ENCODE data around the gene NHEJ1.

NHEJ1 gene

DNA sequence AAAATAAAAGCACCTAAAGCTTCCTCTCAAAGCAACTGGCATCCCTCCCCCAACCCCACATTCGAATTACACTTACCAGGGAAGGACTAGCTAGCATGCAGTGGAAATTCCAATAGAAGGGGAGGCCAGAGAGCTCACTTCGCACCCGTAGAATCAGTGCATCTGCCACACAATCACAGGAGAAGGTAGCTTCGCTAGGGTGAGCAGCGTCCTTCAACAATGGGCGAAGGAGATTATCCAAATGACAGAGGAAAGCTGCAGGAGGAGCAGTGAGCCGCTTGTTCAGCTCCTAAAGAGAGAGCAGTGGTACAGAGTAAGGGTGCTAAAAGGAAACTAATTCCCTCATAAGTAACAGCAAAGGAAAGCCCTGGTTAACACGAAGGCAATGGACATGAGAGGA lies 3.2 kb downstream of the NHEJ1 start:
- Histone ChIP-seq H3K27ac (ENCODE audit: insufficient read depth in 1 of 2, low read depth in 1 of 2, low read length in 2 of 2, poor library complexity in 1 of 2, severe bottlenecking in 2 of 2) (no peak overlapping the region), H3K27me3 (replicated peaks in 2 of 5; ENCODE audit: control insufficient read depth in 4 of 5, insufficient read depth in 5 of 5, low read length in 4 of 5) (no peaks in the 10 kb centered on the region), H3K4me3 (ENCODE audit: control insufficient read depth in 1 of 7, extremely low read depth in 1 of 7, insufficient read depth in 4 of 7, low read depth in 2 of 7, low read length in 6 of 7) (no peak overlapping the region), H3K36me3 (ENCODE audit: control insufficient read depth in 4 of 4, insufficient read depth in 4 of 4, low read length in 3 of 4) (peaks cover 6 to 27% (median 13%) of the 10 kb centered on the region in 4 experiments), H3K4me1 (ENCODE audit: control extremely low read depth in 1 of 4, control insufficient read depth in 4 of 4, insufficient read depth in 4 of 4, low read length in 3 of 4) (peaks cover 0 to 14% (median 13%) of the 10 kb centered on the region in 4 experiments), H3K9me3 (ENCODE audit: control extremely low read depth in 1 of 5, control insufficient read depth in 4 of 5, insufficient read depth in 2 of 5, low read depth in 1 of 5, low read length in 4 of 5) (no peaks in the 10 kb centered on the region)
- CTCF ChIA-PET = interaction anchor here (1.0 to 14.8 kb wide), 18 partner anchors 9 to 305 kb away, joined by 3 to 162 read pairs (median 4); partner anchors contain the start of genes CNPPD1, IHH and SLC23A3
- DNase-seq = no peak
- POLR2A ChIA-PET = no interaction called here
- WGBS (ENCODE audit: insufficient coverage) = 98% methylated on average over 6 of the region's 8 CpGs

DNA sequence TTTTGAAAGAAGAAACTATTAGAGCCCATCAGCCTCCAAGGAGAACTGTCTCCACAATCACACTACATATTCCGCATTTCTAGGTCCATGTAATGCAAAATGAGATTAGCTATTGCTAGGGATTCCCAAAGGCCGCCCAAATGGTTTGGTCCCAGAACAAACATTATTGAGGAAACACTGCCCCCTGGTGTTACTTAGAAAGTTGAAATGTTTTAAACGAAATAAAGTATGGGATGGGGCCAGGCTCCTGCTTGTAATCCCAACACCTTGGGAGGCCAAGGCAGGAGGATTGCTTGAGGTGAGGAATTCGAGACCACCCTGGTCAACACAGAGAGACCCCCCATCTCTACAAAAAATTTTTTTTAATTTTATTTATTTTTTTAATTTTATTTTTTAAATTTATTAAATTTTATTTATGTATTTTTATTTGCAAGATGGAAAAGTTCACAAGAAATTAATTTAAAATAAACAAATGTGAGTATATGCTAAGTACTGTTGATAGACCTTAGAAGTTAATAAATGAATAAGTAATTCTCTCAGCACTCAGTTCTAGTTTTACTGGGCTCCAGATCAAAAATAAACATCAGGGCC lies 5.5 kb downstream of the NHEJ1 start:
- ChIA-PET CTCF (interaction anchor here (0.8 to 14.8 kb wide), 25 partner anchors 11 to 203 kb away, joined by 3 to 162 read pairs (median 8); partner anchors contain the start of genes CNPPD1, IHH and SLC23A3), POLR2A (no interaction called here)
- WGBS (ENCODE audit: insufficient coverage) = no CpG with 5 or more reads among the region's 4 CpGs
- Histone ChIP-seq H3K27me3 (replicated peaks in 2 of 5; ENCODE audit: control insufficient read depth in 4 of 5, insufficient read depth in 5 of 5, low read length in 4 of 5) (no peaks in the 10 kb centered on the region), H3K9me3 (ENCODE audit: control extremely low read depth in 1 of 5, control insufficient read depth in 4 of 5, insufficient read depth in 2 of 5, low read depth in 1 of 5, low read length in 4 of 5) (no peaks in the 10 kb centered on the region), H3K4me1 (ENCODE audit: control extremely low read depth in 1 of 4, control insufficient read depth in 4 of 4, insufficient read depth in 4 of 4, low read length in 3 of 4) (peaks cover 0 to 7% (median 6%) of the 10 kb centered on the region in 4 experiments), H3K4me3 (ENCODE audit: control insufficient read depth in 1 of 7, extremely low read depth in 1 of 7, insufficient read depth in 4 of 7, low read depth in 2 of 7, low read length in 6 of 7) (no peak overlapping the region), H3K36me3 (ENCODE audit: control insufficient read depth in 4 of 4, insufficient read depth in 4 of 4, low read length in 3 of 4) (peaks cover 6 to 31% (median 15%) of the 10 kb centered on the region in 4 experiments), H3K27ac (ENCODE audit: insufficient read depth in 1 of 2, low read depth in 1 of 2, low read length in 2 of 2, poor library complexity in 1 of 2, severe bottlenecking in 2 of 2) (no peak overlapping the region)
- peak; percentile 65 to 83 (median 74) for DNase-seq

DNA sequence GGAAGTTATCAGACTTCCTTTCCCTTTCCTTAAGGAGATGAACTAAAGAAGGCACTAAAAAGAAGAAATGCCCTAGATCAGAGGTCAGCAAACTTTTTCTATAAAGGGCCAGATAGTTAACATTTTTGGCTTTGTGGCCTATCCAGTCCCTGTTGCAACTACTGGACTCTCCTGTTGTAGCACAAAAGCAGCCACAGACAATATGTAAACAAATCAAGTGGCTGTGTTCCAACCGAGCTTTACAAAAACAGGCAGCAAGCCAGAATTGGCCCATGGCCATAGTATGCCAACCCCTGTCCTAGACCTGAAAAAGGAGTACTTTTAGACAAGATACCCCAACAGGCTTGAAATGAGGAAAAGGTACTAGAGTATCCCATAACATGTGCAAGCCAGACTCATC lies 10.9 kb downstream of the NHEJ1 start:
- Histone ChIP-seq H3K4me1 (ENCODE audit: control extremely low read depth in 1 of 4, control insufficient read depth in 4 of 4, insufficient read depth in 4 of 4, low read length in 3 of 4) (no peaks in the 10 kb centered on the region), H3K4me3 (ENCODE audit: control insufficient read depth in 1 of 7, extremely low read depth in 1 of 7, insufficient read depth in 4 of 7, low read depth in 2 of 7, low read length in 6 of 7) (no peak overlapping the region), H3K36me3 (ENCODE audit: control insufficient read depth in 4 of 4, insufficient read depth in 4 of 4, low read length in 3 of 4) (peaks cover 15 to 45% (median 21%) of the 10 kb centered on the region in 4 experiments), H3K9me3 (ENCODE audit: control extremely low read depth in 1 of 5, control insufficient read depth in 4 of 5, insufficient read depth in 2 of 5, low read depth in 1 of 5, low read length in 4 of 5) (no peaks in the 10 kb centered on the region), H3K27ac (ENCODE audit: insufficient read depth in 1 of 2, low read depth in 1 of 2, low read length in 2 of 2, poor library complexity in 1 of 2, severe bottlenecking in 2 of 2) (no peak overlapping the region), H3K27me3 (replicated peaks in 2 of 5; ENCODE audit: control insufficient read depth in 4 of 5, insufficient read depth in 5 of 5, low read length in 4 of 5) (no peaks in the 10 kb centered on the region)
- ChIA-PET POLR2A (no interaction called here), CTCF (interaction anchor here (0.7 to 14.8 kb wide), 4 partner anchors 9 to 121 kb away, joined by 3 to 162 read pairs (median 66); partner anchors contain the start of gene IHH)
- WGBS (ENCODE audit: insufficient coverage) = 73% methylated on average over 1 of the region's 1 CpG
- no peak for DNase-seq

DNA sequence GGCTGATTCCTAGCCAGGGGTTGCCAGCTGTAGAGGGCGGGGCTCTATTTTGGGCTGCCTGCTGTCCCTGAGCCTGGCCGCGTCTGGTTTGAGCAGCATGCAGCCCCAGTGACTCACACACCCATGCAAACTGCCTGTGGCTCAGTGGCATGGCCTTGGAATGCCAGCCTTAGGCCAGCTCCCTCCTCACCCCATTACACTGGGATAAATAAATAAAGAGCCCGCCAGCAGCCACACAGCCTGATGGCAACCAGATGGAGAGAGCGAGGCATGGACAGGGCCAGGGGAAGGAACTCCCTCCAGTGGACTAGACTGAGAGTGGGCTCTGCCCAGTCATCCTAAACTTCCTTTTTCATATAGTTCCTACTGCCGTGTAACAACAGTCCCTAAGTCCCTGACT lies 18.3 kb downstream of the NHEJ1 start:
- Histone ChIP-seq H3K36me3 (ENCODE audit: control insufficient read depth in 4 of 4, insufficient read depth in 4 of 4, low read length in 3 of 4) (peaks cover 16 to 62% (median 31%) of the 10 kb centered on the region in 4 experiments), H3K4me1 (ENCODE audit: control extremely low read depth in 1 of 4, control insufficient read depth in 4 of 4, insufficient read depth in 4 of 4, low read length in 3 of 4) (no peaks in the 10 kb centered on the region), H3K27me3 (replicated peaks in 2 of 5; ENCODE audit: control insufficient read depth in 4 of 5, insufficient read depth in 5 of 5, low read length in 4 of 5) (no peaks in the 10 kb centered on the region), H3K4me3 (ENCODE audit: control insufficient read depth in 1 of 7, extremely low read depth in 1 of 7, insufficient read depth in 4 of 7, low read depth in 2 of 7, low read length in 6 of 7) (no peak overlapping the region), H3K27ac (ENCODE audit: insufficient read depth in 1 of 2, low read depth in 1 of 2, low read length in 2 of 2, poor library complexity in 1 of 2, severe bottlenecking in 2 of 2) (no peak overlapping the region), H3K9me3 (ENCODE audit: control extremely low read depth in 1 of 5, control insufficient read depth in 4 of 5, insufficient read depth in 2 of 5, low read depth in 1 of 5, low read length in 4 of 5) (no peaks in the 10 kb centered on the region)
- 98% methylated on average over 4 of the region's 6 CpGs for WGBS (ENCODE audit: insufficient coverage)
- no peak for DNase-seq
- POLR2A ChIA-PET = no interaction called here
- CTCF ChIA-PET = interaction anchor here (0.8 to 5.7 kb wide), 4 partner anchors 12 to 69 kb away, joined by 3 to 19 read pairs (median 4); no protein-coding TSS in a partner anchor

DNA sequence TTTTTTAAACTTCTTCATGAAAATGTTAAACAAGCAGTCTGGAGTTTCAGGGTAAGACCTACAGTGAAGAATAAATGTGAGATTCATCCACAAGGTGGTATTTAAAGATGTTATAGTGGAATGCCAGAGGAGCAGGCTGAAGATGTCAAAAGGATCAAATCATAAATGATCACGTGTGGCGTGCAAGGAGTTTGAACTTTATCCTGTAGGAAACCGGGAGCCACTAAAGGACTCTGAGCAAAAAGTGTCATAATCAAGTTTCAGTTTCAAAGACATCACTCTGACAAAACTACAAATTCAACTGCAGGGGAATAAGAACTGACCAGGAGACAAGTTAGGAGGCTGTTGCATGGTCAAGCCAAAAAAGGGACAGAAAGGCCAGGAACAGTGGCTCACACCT lies 19.9 kb downstream of the NHEJ1 start:
- no peaks in the 10 kb centered on the region for H3K9me3 ChIP-seq (ENCODE audit: control extremely low read depth in 1 of 5, control insufficient read depth in 4 of 5, insufficient read depth in 2 of 5, low read depth in 1 of 5, low read length in 4 of 5)
- no peak overlapping the region for H3K4me3 ChIP-seq (ENCODE audit: control insufficient read depth in 1 of 7, extremely low read depth in 1 of 7, insufficient read depth in 4 of 7, low read depth in 2 of 7, low read length in 6 of 7)
- POLR2A ChIA-PET = no interaction called here
- no peaks in the 10 kb centered on the region for H3K27me3 ChIP-seq (replicated peaks in 2 of 5; ENCODE audit: control insufficient read depth in 4 of 5, insufficient read depth in 5 of 5, low read length in 4 of 5)
- WGBS (ENCODE audit: insufficient coverage) = 100% methylated on average over 3 of the region's 3 CpGs
- peaks cover 6 to 47% (median 21%) of the 10 kb centered on the region in 4 experiments for H3K36me3 ChIP-seq (ENCODE audit: control insufficient read depth in 4 of 4, insufficient read depth in 4 of 4, low read length in 3 of 4)
- CTCF ChIA-PET = interaction anchor here (5.7 kb wide), 1 partner anchor 13 kb away, joined by 19 read pairs; no protein-coding TSS in a partner anchor
- no peak for DNase-seq
- no peaks in the 10 kb centered on the region for H3K4me1 ChIP-seq (ENCODE audit: control extremely low read depth in 1 of 4, control insufficient read depth in 4 of 4, insufficient read depth in 4 of 4, low read length in 3 of 4)
- H3K27ac ChIP-seq (ENCODE audit: insufficient read depth in 1 of 2, low read depth in 1 of 2, low read length in 2 of 2, poor library complexity in 1 of 2, severe bottlenecking in 2 of 2) = no peak overlapping the region

DNA sequence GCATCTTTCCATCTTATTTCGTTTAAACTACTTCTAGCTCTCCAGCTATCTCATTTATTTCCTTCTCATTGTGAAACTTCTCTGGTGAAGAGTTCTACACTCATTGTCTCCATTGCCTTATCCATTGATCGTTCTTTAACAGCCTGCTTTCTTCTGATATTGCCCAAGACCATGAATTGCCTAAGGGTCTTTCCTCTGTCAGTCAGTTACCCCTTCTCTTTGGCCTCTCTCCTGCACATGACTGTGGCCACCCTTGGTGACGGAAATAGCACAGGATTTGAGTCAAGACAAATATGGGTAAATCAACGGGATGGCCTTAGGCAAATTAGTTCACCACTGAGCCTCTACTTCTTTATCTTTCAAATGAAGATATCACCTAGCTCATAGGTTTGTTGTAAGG lies 26.6 kb downstream of the NHEJ1 start:
- POLR2A ChIA-PET = interaction anchor here (0.7 kb wide), 1 partner anchor 662 kb away, joined by 3 read pairs; no protein-coding TSS in a partner anchor

DNA sequence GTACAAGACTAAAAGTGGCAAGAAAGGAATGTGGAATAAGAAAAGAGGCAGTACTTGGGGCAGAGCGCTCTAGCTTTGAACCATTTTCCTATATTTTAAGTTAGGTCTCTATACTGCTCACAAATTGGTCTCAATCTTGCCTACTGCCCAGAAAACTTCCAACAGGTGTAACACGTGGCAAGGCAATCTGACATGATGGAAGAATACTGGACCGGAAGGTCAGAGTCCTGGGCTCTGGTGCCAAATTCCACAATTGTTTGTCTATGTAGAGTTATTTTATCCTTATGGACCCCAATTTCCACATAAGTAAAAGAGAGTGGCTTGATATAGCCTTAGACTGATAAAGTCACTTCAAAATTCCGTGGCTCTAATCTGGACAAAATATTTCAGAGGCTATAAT lies 28.9 kb downstream of the NHEJ1 start:
- WGBS (ENCODE audit: insufficient coverage) = 92% methylated on average over 2 of the region's 4 CpGs
- no peak for DNase-seq
- no peak overlapping the region for H3K27ac ChIP-seq (ENCODE audit: insufficient read depth in 1 of 2, low read depth in 1 of 2, low read length in 2 of 2, poor library complexity in 1 of 2, severe bottlenecking in 2 of 2)
- CTCF ChIA-PET = interaction anchor here (0.9 to 3.9 kb wide), 8 partner anchors 12 to 129 kb away, joined by 3 to 14 read pairs (median 8); no protein-coding TSS in a partner anchor
- peaks cover 0 to 8% (median 6%) of the 10 kb centered on the region in 4 experiments for H3K4me1 ChIP-seq (ENCODE audit: control extremely low read depth in 1 of 4, control insufficient read depth in 4 of 4, insufficient read depth in 4 of 4, low read length in 3 of 4)
- POLR2A ChIA-PET = no interaction called here
- no peak overlapping the region for H3K4me3 ChIP-seq (ENCODE audit: control insufficient read depth in 1 of 7, extremely low read depth in 1 of 7, insufficient read depth in 4 of 7, low read depth in 2 of 7, low read length in 6 of 7)
- no peaks in the 10 kb centered on the region for H3K27me3 ChIP-seq (replicated peaks in 2 of 5; ENCODE audit: control insufficient read depth in 4 of 5, insufficient read depth in 5 of 5, low read length in 4 of 5)
- H3K36me3 ChIP-seq (ENCODE audit: control insufficient read depth in 4 of 4, insufficient read depth in 4 of 4, low read length in 3 of 4) = peaks cover 0 to 2% (median 0%) of the 10 kb centered on the region in 4 experiments
- H3K9me3 ChIP-seq (ENCODE audit: control extremely low read depth in 1 of 5, control insufficient read depth in 4 of 5, insufficient read depth in 2 of 5, low read depth in 1 of 5, low read length in 4 of 5) = no peaks in the 10 kb centered on the region

More for the DNA sequence above, 26.6 kb downstream of the NHEJ1 start:
- CTCF ChIA-PET = interaction anchor here (0.7 to 1.9 kb wide), 5 partner anchors 9 to 76 kb away, joined by 3 to 4 read pairs (median 3); no protein-coding TSS in a partner anchor
- no peak overlapping the region for H3K27ac ChIP-seq (ENCODE audit: insufficient read depth in 1 of 2, low read depth in 1 of 2, low read length in 2 of 2, poor library complexity in 1 of 2, severe bottlenecking in 2 of 2)
- DNase-seq = no peak
- no peak overlapping the region for H3K4me3 ChIP-seq (ENCODE audit: control insufficient read depth in 1 of 7, extremely low read depth in 1 of 7, insufficient read depth in 4 of 7, low read depth in 2 of 7, low read length in 6 of 7)
- H3K4me1 ChIP-seq (ENCODE audit: control extremely low read depth in 1 of 4, control insufficient read depth in 4 of 4, insufficient read depth in 4 of 4, low read length in 3 of 4) = no peaks in the 10 kb centered on the region
- H3K27me3 ChIP-seq (replicated peaks in 2 of 5; ENCODE audit: control insufficient read depth in 4 of 5, insufficient read depth in 5 of 5, low read length in 4 of 5) = no peaks in the 10 kb centered on the region
- H3K9me3 ChIP-seq (ENCODE audit: control extremely low read depth in 1 of 5, control insufficient read depth in 4 of 5, insufficient read depth in 2 of 5, low read depth in 1 of 5, low read length in 4 of 5) = no peaks in the 10 kb centered on the region
- peaks cover 0 to 4% (median 1%) of the 10 kb centered on the region in 4 experiments for H3K36me3 ChIP-seq (ENCODE audit: control insufficient read depth in 4 of 4, insufficient read depth in 4 of 4, low read length in 3 of 4)
- 100% methylated on average over 2 of the region's 4 CpGs for WGBS (ENCODE audit: insufficient coverage)

All from common myeloid progenitor, CD34-positive (primary cell).